Measurements from ENCODE around the gene PTPRK.

Gene PTPRK

DNA sequence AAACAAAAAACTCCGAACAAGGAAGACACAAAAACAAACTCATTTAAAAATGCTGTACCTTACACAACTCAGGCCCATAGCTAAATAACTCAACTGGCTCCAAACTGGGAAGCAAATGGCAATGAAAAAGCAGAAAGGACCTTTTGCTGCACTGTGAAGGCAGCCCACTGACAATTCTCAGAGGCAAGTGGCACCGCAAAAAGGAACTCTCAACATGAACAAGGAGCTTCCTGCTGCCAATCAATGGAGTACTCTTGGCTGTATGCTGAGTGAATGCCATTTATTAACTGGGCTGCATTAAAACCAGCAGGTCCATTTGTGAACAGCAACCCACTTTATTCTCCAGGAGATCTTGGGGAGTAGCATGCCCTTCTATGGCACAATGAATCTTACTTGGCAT is 209.9 kb downstream of the PTPRK start:
- H3K9ac ChIP-seq (ENCODE audit: low read depth, low read length): no peak overlapping the region
- WGBS: 94% methylated on average over 2 of the region's 2 CpGs
- H3K4me3 ChIP-seq (ENCODE audit: low read length): no peak overlapping the region
- no peaks in the 10 kb centered on the region for H3K27me3 ChIP-seq (ENCODE audit: insufficient read depth, low read length)
- no peak overlapping the region for H3K27ac ChIP-seq (ENCODE audit: low read depth, low read length)
- H3K9me3 ChIP-seq (ENCODE audit: insufficient read depth, low read depth, low read length): no peaks in the 10 kb centered on the region
- H3K4me1 ChIP-seq (ENCODE audit: insufficient read depth, low read length): peaks cover 34% of the 10 kb centered on the region
- no peaks in the 10 kb centered on the region for H3K36me3 ChIP-seq (ENCODE audit: insufficient read depth, low read length)

DNA sequence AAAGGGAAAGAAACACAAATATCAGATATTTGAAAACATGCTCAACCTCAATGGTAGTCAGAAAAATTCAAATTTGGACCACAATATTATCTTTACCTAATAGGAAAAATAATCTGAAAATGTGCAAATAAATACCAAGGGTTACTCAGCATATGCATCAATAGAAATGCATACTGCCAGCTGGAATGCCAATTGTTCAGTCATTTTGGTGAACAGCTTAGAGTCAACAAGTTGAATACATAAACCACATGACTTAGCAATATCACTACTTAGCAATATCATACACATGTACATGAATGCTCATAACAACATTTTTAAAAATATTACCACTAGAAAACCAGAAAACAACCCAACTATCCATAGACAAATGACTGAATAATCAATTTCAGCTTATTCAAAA is 212.7 kb downstream of the PTPRK start:
- Histone ChIP-seq H3K27ac (ENCODE audit: low read depth, low read length) (no peak overlapping the region), H3K36me3 (ENCODE audit: insufficient read depth, low read length) (no peaks in the 10 kb centered on the region), H3K27me3 (ENCODE audit: insufficient read depth, low read length) (no peaks in the 10 kb centered on the region), H3K4me1 (ENCODE audit: insufficient read depth, low read length) (peaks cover 11% of the 10 kb centered on the region), H3K9me3 (ENCODE audit: insufficient read depth, low read depth, low read length) (no peaks in the 10 kb centered on the region), H3K4me3 (ENCODE audit: low read length) (no peak overlapping the region), H3K9ac (ENCODE audit: low read depth, low read length) (no peak overlapping the region)

- no peaks in the 10 kb centered on the region for H3K9me3 ChIP-seq (ENCODE audit: insufficient read depth, low read depth, low read length)
- H3K4me1 ChIP-seq (ENCODE audit: insufficient read depth, low read length): peaks cover 11% of the 10 kb centered on the region
- H3K9ac ChIP-seq (ENCODE audit: low read depth, low read length): no peak overlapping the region
- H3K36me3 ChIP-seq (ENCODE audit: insufficient read depth, low read length): no peaks in the 10 kb centered on the region
- no peaks in the 10 kb centered on the region for H3K27me3 ChIP-seq (ENCODE audit: insufficient read depth, low read length)
- no peak overlapping the region for H3K4me3 ChIP-seq (ENCODE audit: low read length)
- WGBS: no CpG with 5 or more reads among the region's 2 CpGs
- no peak overlapping the region for H3K27ac ChIP-seq (ENCODE audit: low read depth, low read length)
These were observed 214.4 kb downstream of the PTPRK start for GRCh38 chr6:128305976-128306375.

DNA sequence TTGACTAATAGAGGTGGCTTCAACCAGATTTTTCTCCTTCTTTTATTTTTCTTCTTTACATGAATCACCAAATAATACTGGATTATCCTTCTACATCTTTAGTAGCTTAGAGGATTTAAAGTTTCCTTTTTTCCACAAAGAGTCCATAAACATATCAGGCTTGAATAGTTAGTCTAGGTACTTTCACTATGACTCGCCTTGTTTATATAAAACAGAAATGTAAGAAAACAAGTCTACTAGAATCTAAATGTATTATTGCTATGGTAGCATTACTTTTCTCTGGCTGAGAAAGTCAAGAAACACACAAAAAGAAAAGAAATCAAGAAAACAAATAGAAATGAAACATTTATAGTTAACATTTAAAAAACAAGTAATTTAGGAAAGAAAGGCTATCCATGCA is 215.2 kb downstream of the PTPRK start:
- Histone ChIP-seq H3K27ac (ENCODE audit: low read depth, low read length) (no peak overlapping the region), H3K36me3 (ENCODE audit: insufficient read depth, low read length) (no peaks in the 10 kb centered on the region), H3K4me3 (ENCODE audit: low read length) (no peak overlapping the region), H3K9ac (ENCODE audit: low read depth, low read length) (no peak overlapping the region), H3K9me3 (ENCODE audit: insufficient read depth, low read depth, low read length) (no peaks in the 10 kb centered on the region), H3K4me1 (ENCODE audit: insufficient read depth, low read length) (peaks cover 5% of the 10 kb centered on the region), H3K27me3 (ENCODE audit: insufficient read depth, low read length) (no peaks in the 10 kb centered on the region)
- WGBS: no CpG with 5 or more reads among the region's 1 CpG

- H3K27ac ChIP-seq (ENCODE audit: low read depth, low read length): no peak overlapping the region
- H3K36me3 ChIP-seq (ENCODE audit: insufficient read depth, low read length): no peaks in the 10 kb centered on the region
- no peaks in the 10 kb centered on the region for H3K27me3 ChIP-seq (ENCODE audit: insufficient read depth, low read length)
- no peak overlapping the region for H3K9ac ChIP-seq (ENCODE audit: low read depth, low read length)
- no peaks in the 10 kb centered on the region for H3K9me3 ChIP-seq (ENCODE audit: insufficient read depth, low read depth, low read length)
- H3K4me3 ChIP-seq (ENCODE audit: low read length): no peak overlapping the region
- WGBS: 93% methylated on average over 2 of the region's 2 CpGs
- no peaks in the 10 kb centered on the region for H3K4me1 ChIP-seq (ENCODE audit: insufficient read depth, low read length)
These were observed 216.5 kb downstream of the PTPRK start for GRCh38 chr6:128303870-128304269.

DNA sequence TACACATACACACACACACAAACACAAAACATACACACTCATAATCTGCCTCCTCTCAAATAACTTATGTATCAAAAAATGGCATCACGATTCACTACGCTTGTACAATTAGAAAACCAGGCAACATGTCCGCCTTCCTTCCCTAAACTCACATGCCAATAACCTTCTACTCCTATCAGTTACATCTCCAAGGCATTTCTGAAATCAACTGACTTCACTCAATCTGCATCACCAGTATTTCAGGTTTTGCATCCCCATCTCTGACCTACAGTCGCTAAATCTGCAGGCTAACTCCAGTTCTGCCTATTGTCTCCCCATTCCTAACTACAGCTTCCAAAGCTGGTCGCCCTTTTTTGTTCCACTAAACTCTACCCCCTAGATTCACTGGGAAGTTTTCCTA is 217.5 kb downstream of the PTPRK start:
- Histone ChIP-seq H3K4me3 (ENCODE audit: low read length) (no peak overlapping the region), H3K27me3 (ENCODE audit: insufficient read depth, low read length) (no peaks in the 10 kb centered on the region), H3K4me1 (ENCODE audit: insufficient read depth, low read length) (no peaks in the 10 kb centered on the region), H3K27ac (ENCODE audit: low read depth, low read length) (no peak overlapping the region), H3K9me3 (ENCODE audit: insufficient read depth, low read depth, low read length) (no peaks in the 10 kb centered on the region), H3K9ac (ENCODE audit: low read depth, low read length) (no peak overlapping the region), H3K36me3 (ENCODE audit: insufficient read depth, low read length) (no peaks in the 10 kb centered on the region)
- WGBS: 95% methylated on average over 5 of the region's 5 CpGs

DNA sequence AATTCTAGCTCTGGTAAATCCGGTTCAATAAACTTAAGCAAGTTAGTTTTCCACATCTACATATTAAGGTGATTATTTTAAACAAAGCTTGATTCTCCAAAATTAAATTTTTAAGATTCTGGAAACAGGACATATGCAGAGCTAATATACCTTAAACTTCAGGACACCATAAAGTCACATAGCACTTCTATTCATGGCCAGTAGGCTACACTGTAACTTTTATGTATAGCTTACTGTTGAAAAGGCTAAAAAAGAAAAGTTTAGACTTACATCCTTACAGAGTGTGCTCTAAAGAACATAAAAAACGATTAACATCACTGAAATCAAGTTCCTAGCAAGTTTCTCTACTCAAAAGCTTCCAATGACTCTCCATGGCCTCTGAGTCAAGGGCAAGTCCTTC is 224.7 kb downstream of the PTPRK start:
- 94% methylated on average over 2 of the region's 2 CpGs for WGBS

GRCh38 chr6:128290221-128290620 is 230.2 kb downstream of the PTPRK start:
- Histone ChIP-seq H3K4me1 (ENCODE audit: insufficient read depth, low read length) (no peaks in the 10 kb centered on the region), H3K36me3 (ENCODE audit: insufficient read depth, low read length) (no peaks in the 10 kb centered on the region), H3K4me3 (ENCODE audit: low read length) (no peak overlapping the region), H3K27ac (ENCODE audit: low read depth, low read length) (no peak overlapping the region), H3K9me3 (ENCODE audit: insufficient read depth, low read depth, low read length) (no peaks in the 10 kb centered on the region), H3K27me3 (ENCODE audit: insufficient read depth, low read length) (no peaks in the 10 kb centered on the region), H3K9ac (ENCODE audit: low read depth, low read length) (no peak overlapping the region)
- 80% methylated on average over 2 of the region's 2 CpGs for WGBS

More for the DNA sequence above, 224.7 kb downstream of the PTPRK start:
- H3K27me3 ChIP-seq (ENCODE audit: insufficient read depth, low read length): no peaks in the 10 kb centered on the region
- H3K9me3 ChIP-seq (ENCODE audit: insufficient read depth, low read depth, low read length): no peaks in the 10 kb centered on the region
- H3K36me3 ChIP-seq (ENCODE audit: insufficient read depth, low read length): no peaks in the 10 kb centered on the region
- H3K27ac ChIP-seq (ENCODE audit: low read depth, low read length): no peak overlapping the region
- H3K4me3 ChIP-seq (ENCODE audit: low read length): no peak overlapping the region
- H3K4me1 ChIP-seq (ENCODE audit: insufficient read depth, low read length): no peaks in the 10 kb centered on the region
- H3K9ac ChIP-seq (ENCODE audit: low read depth, low read length): no peak overlapping the region

DNA sequence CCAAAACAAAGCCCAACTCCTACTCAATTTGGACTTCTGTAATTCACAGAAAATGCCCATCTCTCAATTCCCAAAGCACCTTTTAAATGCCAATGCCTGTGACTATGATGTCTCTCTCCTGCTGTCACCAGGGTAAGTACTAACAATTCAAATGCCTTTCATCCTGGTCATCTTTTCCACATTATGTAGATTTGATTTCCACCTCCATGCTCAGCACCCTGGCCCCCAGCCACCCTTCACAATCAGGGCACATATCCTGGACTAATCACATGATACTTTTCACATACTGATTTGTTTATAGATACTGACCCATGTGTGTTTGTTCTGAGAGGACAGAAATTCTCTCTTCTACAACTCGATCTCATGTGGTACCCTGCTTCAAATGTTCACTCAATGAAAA is 236.3 kb downstream of the PTPRK start:
- Histone ChIP-seq H3K4me1 (ENCODE audit: insufficient read depth, low read length) (peaks cover 55% of the 10 kb centered on the region), H3K27ac (ENCODE audit: low read depth, low read length) (no peak overlapping the region), H3K27me3 (ENCODE audit: insufficient read depth, low read length) (no peaks in the 10 kb centered on the region), H3K4me3 (ENCODE audit: low read length) (no peak overlapping the region), H3K9ac (ENCODE audit: low read depth, low read length) (no peak overlapping the region), H3K36me3 (ENCODE audit: insufficient read depth, low read length) (no peaks in the 10 kb centered on the region), H3K9me3 (ENCODE audit: insufficient read depth, low read depth, low read length) (no peaks in the 10 kb centered on the region)
- WGBS: 69% methylated on average over 1 of the region's 1 CpG

GRCh38 chr6:128282961-128283360 is 237.4 kb downstream of the PTPRK start:
- Histone ChIP-seq H3K9ac (ENCODE audit: low read depth, low read length) (no peak overlapping the region), H3K4me3 (ENCODE audit: low read length) (no peak overlapping the region), H3K4me1 (ENCODE audit: insufficient read depth, low read length) (peaks cover 55% of the 10 kb centered on the region), H3K9me3 (ENCODE audit: insufficient read depth, low read depth, low read length) (no peaks in the 10 kb centered on the region), H3K36me3 (ENCODE audit: insufficient read depth, low read length) (no peaks in the 10 kb centered on the region), H3K27ac (ENCODE audit: low read depth, low read length) (no peak overlapping the region), H3K27me3 (ENCODE audit: insufficient read depth, low read length) (no peaks in the 10 kb centered on the region)
- WGBS: 20% methylated on average over 2 of the region's 2 CpGs

GRCh38 chr6:128280960-128281359 is 239.4 kb downstream of the PTPRK start:
- WGBS: 71% methylated on average over 1 of the region's 2 CpGs

DNA sequence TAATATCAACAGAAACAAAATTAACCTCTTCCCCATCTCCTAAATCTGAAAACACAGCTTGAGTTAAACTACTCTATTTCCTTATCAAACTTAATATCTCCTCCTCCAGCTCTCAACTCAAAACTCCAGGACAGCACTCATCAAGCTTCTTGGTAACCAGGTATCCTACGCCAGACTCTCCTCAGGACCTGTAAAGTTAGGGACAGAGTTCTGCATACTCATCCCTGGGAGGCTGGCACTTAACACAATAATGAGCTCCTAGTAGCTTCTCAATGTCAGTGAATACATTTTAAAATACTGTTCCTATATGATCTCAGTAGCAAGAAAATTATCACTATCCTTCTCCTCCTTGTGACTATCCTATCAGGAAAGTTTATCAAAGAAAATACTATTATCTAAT is 240.3 kb downstream of the PTPRK start:
- H3K27me3 ChIP-seq (ENCODE audit: insufficient read depth, low read length): no peaks in the 10 kb centered on the region
- no peaks in the 10 kb centered on the region for H3K36me3 ChIP-seq (ENCODE audit: insufficient read depth, low read length)
- H3K9me3 ChIP-seq (ENCODE audit: insufficient read depth, low read depth, low read length): no peaks in the 10 kb centered on the region
- no peak overlapping the region for H3K27ac ChIP-seq (ENCODE audit: low read depth, low read length)
- peaks cover 55% of the 10 kb centered on the region for H3K4me1 ChIP-seq (ENCODE audit: insufficient read depth, low read length)
- H3K4me3 ChIP-seq (ENCODE audit: low read length): no peak overlapping the region
- 68% methylated on average over 1 of the region's 1 CpG for WGBS
- H3K9ac ChIP-seq (ENCODE audit: low read depth, low read length): no peak overlapping the region

More at GRCh38 chr6:128280960-128281359, 239.4 kb downstream of the PTPRK start:
- Histone ChIP-seq H3K9ac (ENCODE audit: low read depth, low read length) (no peak overlapping the region), H3K9me3 (ENCODE audit: insufficient read depth, low read depth, low read length) (no peaks in the 10 kb centered on the region), H3K36me3 (ENCODE audit: insufficient read depth, low read length) (no peaks in the 10 kb centered on the region), H3K4me3 (ENCODE audit: low read length) (no peak overlapping the region), H3K27me3 (ENCODE audit: insufficient read depth, low read length) (no peaks in the 10 kb centered on the region), H3K4me1 (ENCODE audit: insufficient read depth, low read length) (peaks cover 55% of the 10 kb centered on the region), H3K27ac (ENCODE audit: low read depth, low read length) (no peak overlapping the region)

Data from HUES64 (cell line).